Pons (tissue), 1 donor: ENCODE measurements around the gene SEZ6.

Experiments used
- DNase-seq: peaks from one replicate; pipeline ENCODE4 v3.0.0-alpha.2; 2016; ENCODE audit warnings: low spot score

Gene SEZ6

DNA sequence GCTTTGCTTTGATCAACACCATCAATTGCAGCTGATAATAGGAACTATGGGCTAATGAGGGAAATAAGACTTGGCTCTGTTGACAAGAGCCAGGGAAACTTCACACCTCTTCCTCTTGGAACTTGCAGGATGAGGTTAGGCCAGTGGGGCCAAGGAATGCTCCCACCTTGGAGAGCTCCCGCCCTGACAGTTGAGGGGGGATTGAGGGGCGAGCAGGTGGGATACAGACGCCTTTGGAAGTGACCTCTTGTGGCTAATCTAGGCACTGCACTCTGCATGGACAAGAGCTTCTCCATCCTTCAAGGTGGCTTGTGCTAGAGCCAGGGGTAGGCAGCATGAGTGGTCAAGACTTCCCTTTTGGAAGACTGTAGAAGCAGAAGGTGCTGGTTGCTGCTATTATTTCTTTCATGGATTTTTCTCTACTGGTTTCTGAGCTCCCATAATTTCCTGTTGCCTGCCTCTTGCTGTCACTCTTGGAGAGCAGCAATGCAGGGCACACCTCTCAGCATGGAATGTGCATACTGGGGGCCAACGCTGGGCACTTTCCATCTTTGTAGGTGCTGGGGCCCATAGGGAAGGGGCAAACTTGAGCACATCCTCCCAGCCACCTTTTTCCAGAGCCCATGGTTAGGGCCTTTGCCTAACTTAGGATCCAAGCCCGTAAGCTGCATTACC lies 52.3 kb downstream of the SEZ6 start:
- DNase-seq = peak; percentile 71

DNA sequence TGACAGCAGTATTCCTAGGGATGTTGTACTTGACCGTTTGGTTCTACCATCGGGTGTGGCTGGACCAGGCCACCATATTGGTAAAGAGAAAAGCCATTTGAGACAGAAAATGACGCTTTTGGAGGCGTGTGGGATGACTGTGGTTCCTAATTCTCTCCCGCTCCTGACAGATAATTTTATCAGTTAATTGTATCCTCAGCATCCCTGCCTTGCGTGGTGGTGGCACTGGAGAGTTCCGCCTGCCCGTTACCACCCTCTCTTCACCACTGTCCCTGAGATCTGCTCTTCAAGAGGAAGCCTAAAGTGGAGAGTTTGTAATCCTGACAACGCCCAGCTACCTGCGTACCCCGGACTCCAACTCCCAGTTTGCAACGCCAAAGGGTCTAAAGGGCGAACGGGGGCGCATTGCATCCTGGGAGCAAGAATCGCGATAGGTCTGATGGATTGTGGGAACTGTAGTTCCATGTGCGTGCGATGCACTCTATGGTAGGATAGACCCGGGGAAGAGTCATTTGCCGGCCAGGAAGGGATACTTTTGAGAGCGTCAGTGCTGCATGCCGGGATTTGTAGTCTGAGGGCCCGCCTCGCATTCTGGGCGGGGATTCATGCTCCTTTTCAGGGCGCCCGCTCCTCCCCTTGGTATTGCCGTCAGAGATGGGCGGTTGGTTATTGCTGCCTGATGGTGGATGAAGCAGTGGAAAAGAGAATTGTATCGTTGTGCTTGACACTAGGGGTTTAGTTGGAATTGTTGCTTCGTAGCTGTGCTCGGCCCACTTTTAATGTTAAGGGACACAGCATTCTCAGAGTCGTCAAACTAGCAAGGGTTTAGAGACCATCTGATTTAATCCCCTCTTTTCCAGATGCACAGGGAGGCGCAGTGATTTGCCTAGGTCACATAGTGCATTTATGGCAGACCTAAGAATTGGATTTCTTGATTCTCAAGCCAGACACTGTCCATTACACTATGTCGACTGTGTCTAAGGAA lies 53.5 kb downstream of the SEZ6 start:
- peak; percentile 100 for DNase-seq

DNA sequence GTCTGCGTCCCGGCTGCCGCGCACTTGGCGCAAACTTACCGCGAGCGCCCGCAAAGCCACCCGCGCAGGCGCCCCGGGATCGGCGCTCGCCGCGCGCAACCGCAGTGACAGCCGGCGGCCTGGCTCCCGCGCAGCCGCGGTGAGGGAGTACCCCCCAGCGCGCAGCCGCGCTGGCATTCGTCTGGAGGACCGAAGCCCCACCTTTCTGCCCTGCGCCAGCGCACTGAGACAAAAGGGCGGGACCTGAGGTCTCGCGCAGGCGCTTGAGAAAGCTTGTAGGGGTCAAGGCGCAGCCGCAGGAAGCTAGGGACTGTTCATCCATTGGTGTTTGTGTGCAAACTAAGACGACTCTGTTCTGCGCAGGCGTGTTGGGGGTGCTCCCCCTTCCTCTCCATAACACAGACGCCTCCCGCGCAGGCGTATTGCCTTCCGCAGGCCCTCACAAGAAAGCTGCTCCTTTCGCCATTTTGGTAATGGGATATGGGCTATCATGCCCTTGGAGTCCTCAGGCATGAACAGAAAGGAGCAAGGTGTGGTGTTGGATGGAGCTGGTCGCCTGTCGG lies 54.3 kb downstream of the SEZ6 start, which contains the start of gene PHF12:
TSS of gene PHF12 (minus strand) at position 91 of the 563 bp plus-strand sequence. CDS start 558 bp downstream, outside the sequence.
- DNase-seq = peak; percentile 100

DNA sequence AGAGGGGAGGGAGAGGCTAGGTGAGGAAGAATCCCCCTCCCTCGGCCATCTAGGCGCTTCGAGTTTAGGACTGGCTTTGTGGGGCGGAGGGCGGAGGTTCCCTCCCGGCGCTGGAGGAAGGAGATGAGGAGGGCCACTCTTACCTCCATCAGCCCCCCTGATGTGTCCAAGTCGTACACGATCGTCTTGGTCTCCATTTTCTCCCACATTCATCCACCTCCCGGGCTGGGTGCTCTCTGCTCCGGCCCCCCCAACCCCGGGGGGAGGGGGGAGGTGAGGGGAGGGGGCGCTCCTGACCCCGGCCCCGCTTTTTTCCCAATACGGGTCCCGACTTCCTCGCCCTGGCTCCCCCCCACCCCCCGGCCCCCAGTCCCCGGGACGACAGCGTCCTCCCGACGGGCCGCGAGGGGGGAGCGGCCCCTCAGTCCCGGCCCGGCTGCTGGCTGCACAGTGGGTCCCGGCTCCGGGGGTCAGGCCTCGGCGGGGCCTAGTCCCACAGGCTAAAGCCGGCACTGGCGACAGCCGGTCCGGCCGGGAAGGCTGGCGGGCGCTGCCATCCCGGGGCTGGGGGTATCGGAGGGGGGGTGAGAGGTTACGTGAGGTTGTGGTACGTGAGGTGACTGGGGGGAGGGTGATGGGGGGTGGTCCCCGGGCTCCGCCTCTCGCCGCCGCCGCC lies 54.9 kb downstream of the SEZ6 start:
- DNase-seq = peak; percentile 42

DNA sequence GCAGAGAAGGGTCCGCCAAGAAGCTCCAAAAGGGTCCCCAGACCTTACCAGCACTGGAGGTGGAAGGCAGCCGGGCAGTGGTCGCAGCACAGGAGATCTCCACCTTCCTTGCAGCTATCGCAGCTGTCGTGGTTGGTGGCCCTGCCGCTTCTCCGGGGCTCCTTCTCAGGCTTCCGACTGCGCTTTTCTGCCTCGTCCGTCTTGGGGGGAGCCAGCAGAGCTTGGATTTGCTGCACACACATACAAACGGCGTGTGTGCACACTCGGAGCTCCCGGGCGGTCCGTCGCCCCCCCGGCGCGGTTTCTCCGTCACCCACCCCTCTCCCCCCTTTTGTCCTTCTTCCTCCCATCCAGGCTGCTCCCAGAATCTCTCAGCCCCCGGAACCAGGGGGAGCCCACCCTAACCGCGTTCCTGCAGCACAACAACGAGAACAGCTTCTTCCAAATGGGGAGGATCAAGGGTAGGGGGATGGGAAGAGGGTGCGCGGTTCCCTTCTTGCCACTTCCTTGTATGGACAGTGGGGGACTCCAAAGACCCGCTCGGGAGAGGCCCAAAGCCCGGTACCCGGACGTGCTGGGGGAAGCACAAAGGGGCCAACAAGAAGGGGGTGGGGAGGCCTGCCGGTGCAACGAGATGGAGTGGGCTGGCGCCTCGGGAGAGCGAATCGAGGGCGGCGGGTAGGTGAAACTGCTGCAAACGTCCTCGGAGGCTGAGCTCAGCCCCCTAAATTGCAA lies 55.6 kb downstream of the SEZ6 start:
- DNase-seq = peak; percentile 55

DNA sequence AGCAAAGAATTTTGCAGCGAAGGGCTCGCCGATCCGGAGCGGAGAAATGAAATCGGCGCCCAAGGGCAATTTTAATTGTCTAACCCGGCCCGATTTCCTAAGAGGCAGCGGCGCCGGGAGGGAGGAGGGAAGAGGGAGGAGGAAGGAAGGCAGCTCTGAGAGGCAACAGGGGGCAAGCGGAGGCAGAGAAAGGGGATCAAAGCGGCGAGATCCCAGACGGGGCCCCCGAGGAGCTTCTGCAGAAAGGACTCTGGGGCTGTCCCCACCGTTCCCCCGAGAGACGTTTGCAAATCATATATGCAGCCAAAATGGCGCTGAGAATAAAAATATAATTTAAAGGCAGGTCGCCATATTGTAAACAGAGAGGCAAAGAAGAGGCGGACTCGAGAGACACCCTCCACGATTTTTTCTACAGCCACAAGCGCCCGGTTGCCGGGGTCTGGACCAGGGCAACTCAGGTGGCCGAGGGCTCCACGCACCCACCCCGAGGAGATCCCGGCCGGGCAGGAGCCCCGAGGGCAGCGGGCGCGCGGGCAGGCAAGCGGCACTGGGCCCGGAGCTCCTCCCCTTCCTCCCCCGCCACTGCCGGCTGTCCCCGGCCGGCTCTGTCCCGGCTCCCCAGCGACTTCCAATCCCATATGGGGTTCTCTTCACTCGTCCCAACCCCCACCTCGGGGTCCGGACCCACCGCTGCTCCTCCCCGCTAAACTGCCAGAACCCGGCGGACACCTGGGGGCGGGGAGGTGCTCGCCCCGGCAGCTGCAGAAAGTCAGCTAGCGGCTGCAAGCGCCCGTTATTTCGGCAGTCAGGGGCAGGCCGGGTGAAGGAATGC lies 56.4 kb downstream of the SEZ6 start:
- DNase-seq = peak; percentile 69

DNA sequence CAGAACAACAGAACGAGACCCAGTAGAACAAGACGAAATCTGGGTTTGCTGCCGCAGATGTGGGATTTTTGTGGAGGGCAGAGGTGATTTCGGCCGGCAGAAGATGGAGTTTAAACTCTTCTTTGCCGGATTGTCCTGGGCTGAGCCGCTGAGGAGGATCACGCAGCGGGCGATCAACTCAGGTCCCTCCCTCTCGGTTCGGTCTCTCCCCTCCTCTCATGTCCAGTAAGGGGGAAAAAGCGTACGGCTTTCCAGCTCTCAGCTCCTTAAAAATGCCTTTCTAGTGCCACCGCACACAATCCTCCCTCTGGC lies 57.0 kb downstream of the SEZ6 start:
- no peak for DNase-seq

DNA sequence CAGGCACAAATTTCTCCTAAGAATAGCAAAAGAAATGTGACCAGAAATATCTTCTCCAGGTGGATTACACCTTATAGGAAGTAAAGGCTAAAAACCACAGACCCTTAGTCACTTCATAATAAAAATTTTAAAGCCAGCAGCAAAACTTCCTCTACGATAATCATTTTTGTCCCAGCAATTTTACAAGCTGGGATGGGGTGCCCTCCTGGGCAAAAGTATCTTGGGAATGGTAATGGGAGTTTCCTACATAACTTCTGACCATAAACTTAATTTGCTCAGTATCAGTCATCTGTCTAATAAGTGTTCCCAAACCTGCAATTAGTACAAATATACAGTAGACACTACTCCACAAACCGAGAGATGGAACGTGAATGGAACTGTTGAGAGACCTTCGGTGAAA lies 57.5 kb downstream of the SEZ6 start:
- no peak for DNase-seq

DNA sequence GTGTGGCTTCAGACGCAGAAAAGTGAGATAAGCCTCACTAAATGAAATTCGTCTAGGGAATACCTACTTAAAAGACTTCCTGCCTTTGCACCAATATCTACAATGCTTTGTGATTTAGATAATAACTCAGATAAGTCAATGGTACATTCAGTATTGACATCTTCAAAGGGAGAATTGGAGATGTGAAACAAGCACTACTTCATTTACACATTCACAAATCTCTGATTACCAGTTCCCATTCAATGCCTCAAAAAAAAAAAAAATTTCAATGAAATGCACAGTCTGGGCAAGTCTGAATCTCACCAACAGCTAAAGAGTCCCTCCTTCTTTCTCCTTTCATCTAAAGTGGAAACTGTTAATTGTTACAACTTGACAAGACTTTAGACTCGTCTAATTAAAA lies 58.2 kb downstream of the SEZ6 start:
- DNase-seq = no peak

DNA sequence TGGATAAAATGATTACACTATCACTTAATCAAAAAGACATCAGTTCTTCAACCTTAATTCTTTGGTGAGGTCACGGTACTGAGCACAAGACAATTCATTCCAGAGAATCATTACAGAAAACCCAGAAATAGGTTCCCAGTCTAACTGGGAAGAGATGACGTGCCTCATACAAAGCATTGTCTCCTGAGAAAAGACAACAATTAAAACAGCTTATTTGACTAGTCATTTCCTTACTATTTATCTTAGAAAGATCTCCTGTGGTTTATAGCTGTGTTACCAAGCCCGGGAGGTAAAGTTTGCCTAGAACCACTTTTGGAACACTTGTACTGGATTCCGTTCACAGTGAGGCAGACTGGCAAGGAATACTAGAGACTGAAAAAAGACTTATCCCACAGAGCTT lies 59.6 kb downstream of the SEZ6 start:
- no peak for DNase-seq

DNA sequence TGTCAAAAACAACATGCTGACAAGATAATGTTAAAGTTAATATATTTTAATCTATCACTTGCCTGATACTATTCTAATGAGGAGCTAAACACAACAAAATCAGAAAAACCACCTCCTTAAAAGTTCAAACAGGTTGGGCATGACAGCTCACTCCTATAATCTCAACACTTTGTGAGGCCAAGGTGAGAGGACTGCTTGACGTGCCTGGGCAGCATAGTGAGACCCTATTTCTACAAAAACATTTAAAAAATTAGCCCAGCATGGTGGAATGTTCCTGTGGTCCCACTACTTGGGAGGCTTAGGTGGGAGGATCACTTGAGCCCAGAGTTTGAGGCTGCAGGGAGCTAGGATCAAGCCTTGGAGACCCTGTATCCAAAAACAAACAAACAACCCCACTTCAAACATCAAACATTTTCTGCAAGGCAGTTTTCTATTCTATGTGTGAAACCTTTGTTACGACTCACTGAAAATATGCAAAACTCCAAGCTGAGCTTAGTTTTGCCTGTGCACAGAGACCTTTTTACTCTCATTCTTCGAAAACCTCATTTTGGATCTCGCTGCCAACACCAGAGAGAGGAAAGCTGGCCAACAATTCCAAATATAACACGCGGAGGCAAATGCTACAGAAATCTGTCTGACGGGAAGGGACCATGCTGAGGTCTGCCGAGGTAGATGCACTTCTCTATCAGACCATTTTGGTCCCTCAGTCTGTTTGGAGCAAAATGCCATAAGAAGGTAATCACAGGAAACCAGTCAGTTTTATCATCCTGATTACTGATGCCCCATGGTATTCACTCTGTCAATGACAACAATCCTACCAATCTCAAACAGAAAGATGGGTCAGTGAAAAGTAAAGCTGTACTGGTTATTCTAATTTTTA lies 60.7 kb downstream of the SEZ6 start:
- peak; percentile 35 for DNase-seq

DNA sequence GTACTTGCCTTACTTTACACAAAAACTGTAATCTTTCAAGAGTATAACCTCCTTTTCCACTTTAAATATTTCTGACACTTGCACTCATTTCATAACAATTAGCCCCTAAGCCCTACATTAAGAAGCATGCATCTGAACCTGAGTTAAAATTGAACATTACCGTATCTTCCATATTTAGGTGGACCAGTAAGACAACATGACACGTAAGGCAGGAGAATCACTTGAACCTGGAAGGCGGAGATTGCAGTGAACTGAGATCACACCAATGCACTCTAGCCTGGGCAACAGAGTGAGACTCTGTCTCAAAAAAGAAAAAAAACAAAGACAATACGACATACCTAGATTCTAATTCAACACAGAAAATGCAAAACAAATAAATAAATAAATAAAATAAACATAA lies 61.5 kb downstream of the SEZ6 start:
- no peak for DNase-seq

DNA sequence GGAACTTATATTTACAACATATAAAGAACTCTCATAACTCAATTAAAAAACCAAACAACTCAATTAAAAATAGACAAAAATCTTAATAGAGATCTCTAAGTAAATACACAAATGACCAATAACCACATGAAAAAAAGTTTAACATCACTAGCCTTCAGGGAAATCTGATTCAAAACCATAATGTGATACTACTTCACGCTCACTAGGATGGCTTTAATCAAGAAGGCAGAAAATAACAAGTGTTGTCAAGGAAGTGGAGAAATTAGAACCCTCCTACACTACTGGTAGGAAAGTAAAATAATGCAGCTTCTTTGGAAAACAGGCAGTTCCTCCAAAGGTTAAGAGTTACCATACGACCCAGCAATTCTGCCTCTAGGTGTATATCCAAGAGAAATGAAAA lies 62.9 kb downstream of the SEZ6 start:
- DNase-seq = no peak

DNA sequence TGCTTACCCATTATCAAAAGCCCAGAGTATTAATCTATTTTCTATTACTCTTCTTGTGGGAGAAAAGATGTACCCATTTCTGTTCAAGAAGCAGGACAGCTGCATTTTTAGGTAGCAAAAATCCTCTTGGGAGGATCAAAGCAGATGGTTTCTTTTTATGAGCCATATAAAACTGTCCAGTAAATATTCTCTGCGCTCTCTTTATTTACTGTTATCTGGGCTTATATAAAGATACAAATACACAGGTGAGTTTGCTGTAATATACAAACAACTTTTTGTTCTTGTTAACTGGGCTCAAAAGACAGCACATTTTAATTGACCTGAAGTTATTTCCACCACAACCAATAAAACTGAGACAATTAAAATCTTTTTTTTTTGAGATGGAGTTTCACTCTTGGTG lies 64.6 kb downstream of the SEZ6 start:
- DNase-seq = no peak

DNA sequence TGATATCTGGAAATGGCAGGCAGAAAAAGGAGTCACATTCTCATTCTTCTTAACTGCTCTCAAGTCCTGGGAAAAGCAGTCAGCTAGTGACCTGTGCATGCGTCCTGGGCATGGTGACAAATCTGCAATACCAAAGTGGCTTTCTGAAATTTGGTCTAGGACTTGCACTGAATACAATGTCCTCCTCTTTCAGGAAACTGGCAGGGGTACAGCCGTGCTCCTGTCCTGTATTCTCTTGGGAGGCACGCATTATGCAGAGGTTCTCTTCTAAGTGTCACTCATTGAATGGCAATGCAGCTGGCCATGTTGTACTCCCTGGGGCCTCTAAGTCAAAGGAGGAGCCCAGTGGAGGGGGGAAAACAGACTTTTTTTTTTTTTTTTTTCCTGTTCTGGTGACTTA lies 65.2 kb downstream of the SEZ6 start:
- DNase-seq = peak; percentile 69

DNA sequence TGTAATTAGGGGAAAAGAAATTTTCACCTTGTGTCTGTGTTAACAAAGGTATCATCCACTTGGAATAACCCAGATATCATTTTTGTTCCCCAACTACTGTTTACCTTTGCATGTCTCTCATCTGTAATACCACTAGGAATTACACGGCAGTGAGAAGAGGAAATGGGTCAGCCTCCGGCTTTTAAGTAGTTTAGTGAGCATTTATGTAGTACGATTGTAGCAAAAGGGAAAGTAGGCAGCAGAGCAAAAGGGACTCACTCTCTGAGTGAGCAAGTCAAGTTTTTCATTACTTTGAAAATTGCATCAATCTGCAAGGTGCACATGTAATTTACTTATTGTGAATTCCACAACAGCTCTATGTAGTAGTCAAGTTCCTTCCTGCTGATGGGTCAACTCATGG lies 65.7 kb downstream of the SEZ6 start:
- DNase-seq = no peak

DNA sequence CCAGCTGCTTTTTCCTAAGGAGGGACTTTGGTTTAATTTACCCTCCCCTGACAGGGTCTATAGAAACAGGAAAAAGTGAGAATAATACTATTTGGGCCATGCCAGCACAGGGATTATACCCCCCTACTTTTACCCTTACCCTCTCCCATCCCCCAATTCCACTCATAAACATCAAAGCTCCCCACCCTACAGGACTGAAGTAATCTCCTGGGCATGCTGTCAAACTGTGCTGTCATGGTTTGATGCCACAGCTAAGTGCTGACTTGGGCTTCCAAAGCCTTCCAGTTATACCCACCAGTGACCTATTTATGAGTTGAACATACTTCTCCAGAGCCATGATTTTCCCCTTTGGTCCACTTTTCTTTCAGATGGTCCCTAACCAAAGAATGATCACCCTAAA lies 67.3 kb downstream of the SEZ6 start:
- peak; percentile 80 for DNase-seq

DNA sequence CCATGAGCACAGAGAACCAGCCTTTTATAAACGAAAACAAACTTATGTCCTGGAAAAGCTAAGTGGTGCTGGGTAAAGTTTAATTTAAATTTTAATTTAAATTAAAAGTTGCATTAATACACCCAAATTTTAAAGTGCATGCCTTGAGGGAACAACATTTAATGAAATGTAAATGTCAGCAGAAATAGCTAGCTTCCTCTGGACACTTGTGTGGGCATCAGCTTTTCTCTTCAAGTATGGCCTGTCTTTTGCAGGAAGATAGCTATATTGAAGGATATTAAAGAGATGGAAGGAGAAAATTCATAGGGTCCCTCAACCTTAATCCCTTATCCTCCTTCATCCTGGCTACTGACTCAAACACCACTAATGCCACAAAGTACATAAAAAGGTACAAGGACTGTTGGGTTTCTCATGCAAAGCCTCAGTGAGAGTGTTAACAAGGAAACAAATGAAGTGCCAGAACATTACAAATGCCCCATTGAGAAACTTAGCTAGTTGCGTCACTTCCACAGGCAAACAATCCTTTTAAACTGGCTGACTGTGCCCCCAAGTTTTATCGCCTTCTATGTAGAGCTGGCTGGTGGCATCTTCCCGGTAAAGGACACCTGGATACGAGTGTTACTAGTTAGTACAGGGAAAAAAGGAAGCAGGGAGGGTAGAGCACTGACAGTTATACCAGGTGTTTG lies 68.6 kb downstream of the SEZ6 start:
- peak; percentile 98 for DNase-seq
